HG02852 (cell line): ENCODE data around the gene BMP7.
"Not testable (repeated sequence)": the region's sequence is repeated elsewhere in the genome, so short reads cannot be mapped to it uniquely, and the experiment has no call there.

Source experiments
- ATAC-seq: cut with Tn5 transposase; IDR thresholded peaks from one replicate; pipeline ENCODE4 v1.9.1; 2021; ENCODE audit warnings: mild to moderate bottlenecking, moderate library complexity; ENCODE audit not compliant: unreplicated experiment

The BMP7 gene

DNA sequence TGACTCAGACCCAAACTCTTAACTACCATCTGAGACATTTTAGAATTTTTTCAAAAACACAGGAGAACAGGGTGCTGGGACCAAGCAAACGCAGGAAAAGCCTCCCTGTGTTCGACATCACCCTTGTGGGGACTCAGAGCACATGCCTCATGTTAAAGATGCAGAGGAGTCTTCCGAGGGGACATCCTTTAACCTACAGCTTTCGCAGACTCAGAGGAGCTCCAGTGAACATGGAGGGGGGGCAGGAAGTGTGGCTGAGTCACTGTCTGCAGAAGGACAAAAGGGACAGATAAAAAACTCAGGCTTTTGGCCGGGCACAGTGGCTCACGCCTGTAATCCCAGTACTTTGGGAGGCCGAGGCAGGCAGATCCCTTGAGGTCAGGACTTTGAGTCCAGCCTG, 15.1 kb downstream of the BMP7 start:
- ATAC-seq: no peak

DNA sequence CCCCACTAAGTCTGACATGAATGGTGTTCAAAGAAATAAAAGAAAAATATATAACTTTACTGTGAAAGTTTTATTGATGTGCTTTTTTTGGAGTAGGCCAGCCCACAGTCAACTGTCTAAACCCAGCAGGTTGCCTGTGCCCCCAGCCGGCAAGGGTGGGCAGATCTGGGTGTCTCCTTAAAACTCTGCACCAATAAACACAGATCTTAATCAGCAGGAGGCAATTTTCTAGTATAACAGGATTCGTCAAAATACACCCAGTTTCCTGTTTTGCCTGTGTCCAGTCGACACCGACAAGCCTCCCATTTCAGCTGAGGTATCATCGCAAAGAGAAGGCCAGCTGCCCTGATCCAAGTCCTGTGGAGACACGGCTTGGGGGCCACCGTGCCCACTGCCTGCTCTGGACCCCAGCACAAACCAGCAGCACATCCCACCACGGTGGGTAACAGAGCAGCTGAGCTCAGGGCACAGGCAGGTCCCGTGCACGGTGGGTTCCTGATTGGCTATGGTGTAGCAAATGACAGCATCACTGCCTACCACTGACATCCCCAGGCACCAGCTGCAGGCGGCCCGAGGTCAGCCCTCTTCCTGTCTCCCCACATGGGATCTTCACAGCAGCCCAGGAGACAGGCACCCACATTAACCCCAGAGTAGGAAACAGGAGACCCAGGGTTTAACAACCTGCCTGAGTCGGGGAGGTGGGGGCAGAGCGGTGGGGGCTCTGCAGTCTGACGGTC, 15.7 kb downstream of the BMP7 start:
- ATAC-seq: no peak

DNA sequence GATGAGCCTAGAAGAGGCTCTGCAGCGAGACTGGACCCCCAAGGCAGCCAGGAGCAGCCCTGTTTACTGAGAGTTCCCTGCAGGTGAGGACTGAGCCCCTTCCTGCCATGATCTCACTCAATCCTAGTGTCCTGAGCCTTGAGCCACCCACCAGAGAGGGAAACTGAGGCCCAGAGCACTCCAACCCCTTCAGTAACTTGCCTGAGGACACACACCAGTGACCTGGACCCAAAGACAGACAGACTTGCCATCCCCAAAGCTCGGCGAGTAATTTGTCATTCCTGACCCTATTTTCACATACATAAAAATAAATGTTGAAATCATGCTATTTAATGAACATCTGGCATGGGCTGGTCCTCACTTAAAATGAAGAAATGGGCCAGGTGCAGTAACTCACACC, 16.7 kb downstream of the BMP7 start:
- no peak for ATAC-seq

DNA sequence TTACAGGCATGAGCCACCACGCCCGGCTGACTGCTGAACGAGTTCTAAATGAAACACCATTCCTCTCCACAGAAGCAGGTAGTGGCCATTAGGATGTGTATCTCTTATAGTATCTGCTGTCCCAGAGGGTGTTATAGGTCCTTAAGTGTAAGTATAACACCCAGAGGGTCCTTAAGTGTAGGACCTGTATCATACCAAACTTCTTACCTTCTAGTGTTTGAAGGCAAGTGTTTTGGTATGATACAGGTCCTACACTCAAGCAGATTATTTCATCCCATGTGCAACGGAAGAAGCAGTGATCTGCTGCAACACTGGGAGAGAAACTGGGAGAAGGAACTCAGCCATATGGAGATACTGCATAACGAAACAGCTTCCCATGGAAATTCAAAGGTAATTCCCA, 17.4 kb downstream of the BMP7 start:
- ATAC-seq: no peak

DNA sequence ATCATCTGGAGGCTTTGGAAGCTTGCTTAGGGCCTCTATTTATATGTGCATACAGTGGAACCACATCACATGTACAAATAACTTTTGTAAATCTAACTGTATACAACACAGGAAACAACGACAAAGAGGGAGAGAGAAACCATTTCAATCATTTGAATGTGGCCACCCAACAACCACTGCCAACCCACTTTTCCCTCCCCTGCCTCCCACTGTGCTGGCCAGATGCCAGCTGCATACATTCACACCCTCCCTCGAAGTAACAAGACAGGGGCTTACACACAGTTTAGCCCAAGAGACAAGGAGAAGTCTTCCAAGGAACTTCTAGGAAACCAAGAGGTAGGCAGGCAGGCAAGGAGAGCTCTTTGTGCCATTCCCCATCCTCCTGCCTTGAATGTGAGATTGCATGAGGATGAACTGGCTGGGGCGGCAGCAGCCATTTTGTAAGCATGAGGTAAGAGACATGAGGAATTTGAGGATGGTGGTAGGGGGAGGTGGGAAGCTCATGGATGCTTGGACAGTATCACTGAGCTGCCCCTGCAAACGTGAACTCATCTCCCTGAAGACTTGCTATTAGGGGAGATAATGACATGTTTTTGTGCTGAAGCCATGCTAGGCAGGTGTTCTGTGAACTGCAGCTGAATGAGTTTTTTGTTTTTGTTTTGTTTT, 18.2 kb downstream of the BMP7 start:
- no peak for ATAC-seq

DNA sequence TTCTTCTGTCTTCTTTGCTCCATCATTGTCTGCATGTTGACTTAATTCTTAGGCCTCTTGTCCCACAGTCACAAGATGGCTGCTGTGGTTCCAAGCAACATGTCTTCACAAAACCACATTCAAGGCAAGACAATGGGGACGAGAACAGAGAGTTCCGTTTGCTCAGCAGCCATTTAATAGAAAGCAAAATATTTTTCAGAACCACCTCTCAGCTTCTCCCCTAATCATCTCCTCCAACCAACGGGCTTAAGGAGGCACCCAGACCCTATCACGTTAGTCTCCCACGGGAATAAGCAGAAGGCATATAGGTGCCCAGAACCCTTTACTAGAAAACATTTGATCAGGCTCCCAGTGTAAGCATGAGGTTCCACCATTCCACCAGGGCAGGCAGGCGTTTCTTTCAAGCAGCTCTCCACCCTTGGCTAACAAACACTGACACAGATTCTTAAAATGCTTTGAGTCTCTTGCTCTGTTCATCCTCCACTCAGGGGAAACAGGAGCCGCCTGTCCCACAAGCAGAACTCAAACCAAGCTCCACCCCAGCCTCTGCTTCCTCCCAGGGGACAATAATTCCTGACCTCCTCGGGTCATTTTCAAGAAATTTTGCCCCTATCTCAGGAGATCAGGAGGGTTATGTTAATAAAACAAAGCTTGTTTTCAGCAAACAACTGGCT, 19.0 kb downstream of the BMP7 start:
- no peak for ATAC-seq

DNA sequence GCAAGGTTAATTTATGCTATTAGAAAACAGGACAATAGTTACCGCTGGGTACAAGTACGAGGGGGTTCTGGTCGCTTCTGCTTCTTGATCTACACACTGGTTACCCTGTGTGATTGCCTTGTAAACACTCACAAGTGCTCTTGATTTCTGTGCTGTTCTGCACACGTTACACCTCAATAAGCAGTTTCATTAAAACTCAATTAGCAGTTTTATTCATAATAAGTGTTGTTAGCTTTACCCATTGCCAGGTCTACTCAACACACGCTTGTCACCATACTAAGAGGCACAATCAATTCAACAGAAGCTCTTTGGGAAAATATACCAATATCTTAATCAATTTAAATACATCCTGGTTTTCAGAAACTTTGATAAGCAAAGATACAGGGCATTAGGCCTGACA, 20.4 kb downstream of the BMP7 start:
- no peak for ATAC-seq

DNA sequence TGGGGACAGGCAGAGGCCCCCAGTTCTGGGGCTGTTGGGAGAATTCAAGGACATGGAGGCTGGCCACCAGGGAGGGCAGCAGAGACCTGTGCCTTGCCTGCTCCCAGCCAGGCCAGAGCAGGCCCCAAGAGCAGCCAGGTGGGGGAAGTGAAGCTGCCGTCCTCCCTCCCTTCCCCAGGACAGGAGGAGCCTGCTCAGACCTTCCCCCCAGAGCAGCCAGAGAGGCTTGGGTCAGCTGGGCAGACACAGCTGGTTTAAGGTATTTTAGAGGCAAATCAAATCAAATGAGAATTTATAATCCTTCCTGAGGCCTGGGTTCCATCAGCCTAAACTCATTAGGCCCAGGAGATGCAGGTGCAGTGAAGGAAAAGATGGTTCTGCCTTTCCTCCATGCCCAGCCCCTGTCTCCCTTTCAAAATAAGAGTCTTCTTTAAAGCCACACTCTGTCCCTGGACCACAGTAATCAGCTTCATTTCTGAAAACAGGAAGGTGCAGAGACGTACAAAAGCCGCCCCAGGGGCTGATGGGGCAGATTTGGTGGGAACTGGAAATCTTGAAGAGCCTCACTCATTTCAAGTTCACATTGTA, 21.7 kb downstream of the BMP7 start:
- ATAC-seq: no peak

DNA sequence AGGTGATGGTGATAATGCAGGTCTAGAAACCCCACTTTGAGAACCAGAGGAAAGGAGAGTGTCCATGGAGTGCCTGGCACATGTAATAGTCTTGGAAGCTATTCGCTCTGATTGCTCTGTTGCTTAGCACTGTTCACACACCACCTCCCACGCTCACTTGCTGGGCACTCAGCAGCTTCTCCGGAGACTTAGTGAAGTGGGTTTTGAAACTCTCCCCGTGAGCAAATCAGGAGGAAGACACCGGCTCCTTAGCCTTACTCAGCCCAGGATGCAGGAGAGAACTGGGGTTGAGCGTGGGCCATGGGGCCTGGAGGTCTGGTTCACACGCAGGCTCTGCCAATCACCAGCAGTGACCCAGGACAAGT, 22.2 kb downstream of the BMP7 start:
- ATAC-seq: no peak

DNA sequence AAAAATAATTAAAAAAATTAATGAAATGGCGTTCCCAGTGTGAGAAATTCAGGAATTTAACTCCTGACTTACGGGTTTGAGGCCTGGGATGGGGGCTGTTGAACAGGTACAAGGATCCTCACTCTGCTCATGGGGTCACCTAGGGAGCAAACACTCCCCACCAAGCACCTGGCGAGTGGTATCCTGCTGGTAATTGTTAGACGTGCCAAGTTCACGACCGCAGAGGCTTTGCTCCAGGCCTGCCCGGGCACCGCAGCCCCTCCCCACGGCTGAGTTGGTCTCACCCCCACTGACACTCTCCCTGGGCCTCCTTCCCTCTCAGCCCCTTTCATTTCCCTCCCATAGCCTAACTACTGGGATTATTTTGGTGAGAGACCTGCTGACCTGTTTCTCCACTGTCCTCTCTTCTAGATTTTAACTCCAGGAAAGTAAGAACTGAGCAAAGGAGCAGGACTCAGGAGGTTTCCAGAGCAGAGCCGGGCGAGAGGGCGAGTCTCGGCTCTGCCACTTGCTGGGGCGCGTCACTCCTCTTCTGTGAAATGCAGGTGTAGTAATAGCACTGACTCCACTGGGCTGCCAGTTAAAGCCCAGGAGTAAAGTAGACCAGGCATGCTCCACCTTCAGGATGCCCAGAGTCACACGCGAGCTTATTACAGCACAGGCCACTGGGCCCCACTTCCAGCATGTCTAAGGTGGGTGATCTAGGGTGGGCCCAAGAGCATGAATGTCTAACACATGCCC, 22.8 kb downstream of the BMP7 start:
- ATAC-seq: no peak

DNA sequence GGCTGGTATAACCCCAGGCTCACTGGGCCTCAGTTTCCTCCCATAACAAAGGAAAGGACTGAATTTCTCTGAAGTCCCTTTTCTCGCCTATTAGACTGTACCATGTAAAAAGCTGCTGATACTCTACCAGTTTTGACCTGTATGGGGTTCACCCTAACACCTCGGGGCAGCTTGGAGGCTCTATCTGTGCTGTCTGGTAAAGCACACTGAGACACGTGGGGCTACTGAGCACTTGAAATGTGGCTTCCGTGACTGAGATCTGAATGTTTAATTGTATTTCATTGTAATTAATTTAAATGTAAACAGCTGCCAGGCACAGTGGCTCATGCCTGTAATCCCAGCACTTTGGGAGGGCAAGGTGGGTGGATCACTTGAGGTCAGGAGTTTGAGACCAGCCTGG, 24.0 kb downstream of the BMP7 start:
- ATAC-seq: no peak

DNA sequence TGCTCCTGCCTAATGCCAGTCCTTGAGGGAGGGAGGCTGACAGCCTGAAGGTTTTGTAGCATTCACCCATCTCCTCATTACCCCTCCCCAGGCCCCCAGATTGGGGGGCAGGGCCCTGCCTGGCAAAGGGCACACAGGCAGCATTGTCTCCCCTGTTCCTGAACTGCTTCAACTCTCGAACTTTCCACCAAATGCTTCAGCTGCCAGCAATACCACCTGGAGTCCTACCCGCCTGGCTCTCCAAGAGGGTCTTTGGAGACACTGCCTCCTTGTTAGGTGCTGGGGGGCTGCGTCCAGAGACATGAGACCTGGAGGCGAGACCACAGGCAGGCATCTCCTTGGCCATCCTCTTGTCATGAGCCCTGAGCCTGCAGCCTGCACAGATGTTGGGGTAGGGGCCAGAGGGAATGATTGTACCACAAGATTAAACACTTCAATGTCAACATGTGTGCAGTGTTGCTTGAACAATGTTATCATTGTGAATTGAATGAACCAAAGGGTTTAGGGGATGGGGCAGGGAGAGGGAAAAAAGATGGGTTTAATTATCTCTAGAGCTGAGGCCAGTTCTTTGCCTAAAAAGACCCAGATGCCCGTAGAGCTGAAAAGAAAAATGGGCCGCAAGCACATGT, 25.0 kb downstream of the BMP7 start:
- no peak for ATAC-seq

DNA sequence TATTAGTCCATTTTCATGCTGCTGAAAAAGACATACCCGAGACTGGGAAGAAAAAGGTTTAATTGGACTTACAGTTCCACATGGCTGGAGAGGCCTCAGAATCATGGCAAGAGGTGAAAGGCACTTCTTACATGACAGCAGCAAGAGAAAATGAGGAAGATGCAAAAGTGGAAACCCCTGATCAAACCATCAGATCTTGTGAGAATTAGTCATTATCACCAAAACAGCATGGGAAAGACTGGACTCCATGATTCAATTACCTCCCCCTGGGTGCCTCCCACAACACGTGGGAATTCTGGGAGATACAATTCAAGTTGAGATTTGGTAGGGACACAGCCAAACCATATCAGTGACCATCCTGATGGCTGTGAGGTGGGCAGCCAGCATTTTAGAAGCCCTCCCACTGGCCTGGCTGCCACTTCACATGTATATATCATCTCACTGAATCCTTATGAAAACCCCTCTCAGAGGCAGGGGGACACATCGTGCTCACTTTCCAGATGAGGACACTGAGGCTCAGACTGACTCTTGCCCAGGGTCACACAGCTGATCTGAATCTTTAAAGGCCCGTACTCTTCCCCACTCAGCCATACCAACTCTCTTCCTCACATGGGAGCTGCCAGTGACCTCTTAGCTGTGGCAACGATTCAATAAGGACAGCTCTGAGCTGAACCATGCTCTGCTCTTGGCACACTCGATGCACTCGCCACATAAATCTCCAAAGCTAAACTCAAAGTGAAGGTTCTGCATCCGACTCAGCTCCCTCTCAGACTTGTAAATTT, 25.7 kb downstream of the BMP7 start:
- ATAC-seq: no peak

DNA sequence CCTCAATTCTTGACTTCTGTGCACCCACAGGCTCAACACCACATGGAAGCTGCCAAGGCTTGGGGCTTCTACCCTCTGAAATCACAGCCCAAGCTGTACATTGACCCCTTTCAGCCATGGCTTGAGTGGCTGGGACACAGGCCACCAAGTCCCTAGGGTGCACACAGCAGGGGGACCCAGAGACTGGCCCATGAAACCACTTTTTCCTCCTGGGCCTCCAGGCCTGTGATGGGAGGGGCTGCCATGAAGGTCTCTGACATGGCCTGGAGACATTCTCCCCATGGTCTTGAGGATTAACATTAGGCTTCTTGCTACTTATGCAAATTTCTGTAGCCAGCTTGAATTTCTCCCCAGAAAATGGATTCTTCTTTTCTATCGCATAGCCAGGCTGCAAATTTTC, 26.7 kb downstream of the BMP7 start:
- not testable (repeated sequence) for ATAC-seq

DNA sequence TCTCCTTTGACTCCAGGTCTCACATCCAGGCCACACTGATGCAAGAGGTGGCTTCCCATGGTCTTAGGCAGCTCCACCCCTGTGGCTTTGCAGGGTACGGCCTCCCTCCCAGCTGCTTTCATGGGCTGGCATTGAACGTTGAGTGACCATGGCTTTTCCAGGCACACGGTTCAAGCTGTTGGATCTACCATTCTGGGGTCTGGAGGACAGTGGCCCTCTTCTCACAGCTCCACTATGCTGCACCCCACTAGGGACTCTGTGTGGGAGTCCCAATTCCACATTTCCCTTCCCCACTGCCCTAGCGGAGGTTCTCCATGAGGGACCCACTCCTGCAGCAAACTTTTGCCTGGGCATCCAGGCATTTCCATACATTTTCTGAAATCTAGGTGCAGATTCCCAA, 27.1 kb downstream of the BMP7 start:
- not testable (repeated sequence) for ATAC-seq

DNA sequence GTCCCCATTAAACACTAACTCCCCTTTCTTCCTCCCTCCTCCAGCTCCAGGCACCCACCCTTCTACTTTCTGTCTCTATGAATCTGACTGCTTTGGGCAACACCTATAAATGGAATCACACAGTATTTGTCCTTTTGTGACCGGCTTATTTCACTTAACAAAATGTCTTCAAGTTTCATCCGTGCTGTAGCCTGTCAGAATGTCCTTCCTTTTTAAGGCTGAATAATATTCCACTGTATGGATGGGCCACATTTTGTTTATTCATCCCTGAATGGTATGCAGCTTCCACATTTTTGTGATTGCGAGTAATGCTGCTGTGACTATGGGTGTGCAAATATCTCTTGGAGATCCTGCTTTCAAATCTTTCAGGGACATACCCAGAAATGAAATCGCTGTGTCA, 28.4 kb downstream of the BMP7 start:
- ATAC-seq: no peak

DNA sequence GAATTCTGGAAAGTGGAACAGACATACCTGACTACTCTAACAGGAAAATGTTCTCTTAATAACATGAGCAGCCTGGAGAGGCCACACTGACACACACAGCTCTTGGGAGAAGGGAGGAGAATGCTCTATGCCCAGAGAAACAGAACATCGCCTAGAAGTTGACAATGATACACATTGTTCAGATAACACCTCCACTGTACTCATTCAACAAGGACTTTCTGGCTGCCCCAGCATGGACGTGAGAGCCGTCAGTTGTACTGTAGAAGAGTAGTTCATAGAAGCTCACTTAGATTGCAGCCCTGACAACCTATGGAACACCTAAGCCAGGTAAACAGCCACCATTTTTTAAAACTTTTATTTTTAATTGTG, 28.9 kb downstream of the BMP7 start:
- ATAC-seq: no peak

DNA sequence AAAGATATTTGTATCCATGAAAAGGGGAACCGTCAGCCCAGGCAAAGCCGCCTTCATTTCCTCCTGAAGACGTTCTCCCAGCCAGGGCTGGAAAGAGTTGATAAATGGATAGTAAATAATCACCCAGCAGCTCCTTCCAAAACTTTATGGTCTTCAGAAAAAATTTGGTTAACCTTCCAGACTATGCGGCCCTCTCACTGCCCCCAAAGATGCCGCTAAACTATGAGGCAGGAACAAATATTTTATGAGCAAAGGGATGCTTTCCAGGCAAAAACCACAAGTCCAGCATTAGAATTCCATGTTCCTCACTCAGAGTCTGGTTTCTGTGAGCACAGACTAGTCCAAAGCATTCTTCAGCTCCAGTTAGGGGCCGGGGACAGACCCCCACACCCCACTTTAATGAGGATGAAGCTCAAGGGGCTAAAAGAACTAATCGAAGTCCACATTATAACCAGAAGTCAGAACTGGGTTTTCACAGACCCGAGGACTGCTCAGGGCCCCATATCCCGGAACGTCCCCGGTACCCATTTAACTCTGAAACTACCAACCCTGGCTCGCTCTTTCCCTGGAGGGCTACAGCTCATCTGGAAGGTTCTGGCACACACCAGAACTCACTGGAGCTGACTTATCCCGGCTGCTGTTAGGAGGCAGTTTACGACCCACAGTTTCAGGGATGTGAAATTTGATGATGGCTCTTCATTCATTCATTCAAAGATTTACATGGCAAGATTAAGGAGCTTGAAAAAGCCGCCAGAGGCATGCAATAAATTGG, 29.4 kb downstream of the BMP7 start:
- ATAC-seq: no peak

DNA sequence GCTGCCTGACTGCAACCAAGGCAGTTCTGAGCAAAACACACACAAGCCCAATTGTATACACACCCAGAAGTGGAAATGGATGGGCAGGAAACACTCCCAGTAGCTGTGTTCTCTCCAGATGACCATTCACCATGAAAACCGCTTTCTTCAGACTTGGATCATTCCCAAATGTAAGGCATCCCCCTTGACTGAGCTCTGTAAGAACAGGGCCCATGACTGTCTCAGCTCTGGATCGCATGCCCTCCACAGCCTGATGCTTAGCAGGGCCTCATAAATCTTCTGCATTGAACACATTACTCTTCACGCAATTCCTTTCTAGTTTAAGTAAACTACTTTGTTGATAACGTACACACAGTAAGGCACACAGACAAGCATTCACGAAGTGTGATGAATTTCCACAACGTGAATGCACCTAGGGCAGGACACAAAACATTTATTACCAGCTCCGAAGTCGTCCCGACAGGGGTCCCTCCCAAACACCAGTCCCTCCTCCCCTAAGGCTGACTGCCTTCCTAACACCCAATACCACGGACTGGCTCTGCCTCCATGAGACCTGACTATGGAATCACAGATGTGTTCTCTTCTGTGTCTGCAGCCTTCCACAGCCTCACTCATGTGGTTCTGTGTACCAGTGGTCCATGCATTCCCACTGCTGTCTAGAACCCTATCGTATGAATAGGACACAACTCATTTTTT, 31.7 kb downstream of the BMP7 start:
- ATAC-seq: no peak
